Measurements from ENCODE around the gene TXNL4A. TPM values are rescaled to one million over a fixed set of nuclear protein-coding genes. Genes with fewer than 3 reads are reported as not detected.

TXNL4A gene
- total RNA-seq, 1 experiment from 2014 or later: 178 TPM

DNA sequence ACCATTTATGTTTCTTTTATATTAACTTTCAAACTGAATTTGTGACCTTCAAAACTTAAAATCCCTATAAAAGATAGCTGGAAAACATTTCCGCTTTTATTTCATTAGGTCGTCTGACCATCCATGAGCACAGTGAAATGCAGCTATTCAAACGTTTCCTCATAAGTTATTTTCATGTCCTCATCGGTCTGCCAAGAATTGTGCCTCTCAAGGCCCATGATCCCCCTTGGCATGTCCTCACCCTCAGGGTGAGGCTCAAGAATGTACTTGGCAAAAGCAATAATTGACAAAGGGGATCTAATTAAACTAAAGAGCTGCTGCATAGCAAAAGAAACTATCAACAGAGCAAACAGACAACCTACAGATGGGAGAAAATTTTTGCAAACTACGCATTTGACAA, 49.3 kb downstream of the TXNL4A start:
- intact Hi-C loops (cut with micrococcal nuclease): no loop called here
- CTCF ChIA-PET: no interaction called here
- POLR2A ChIA-PET: no interaction called here
- RAD21 ChIA-PET (ENCODE audit: low non-redundant PET in 1 of 2, low total read pairs in 2 of 2, uncharacterized antibody in 2 of 2, unreplicated experiment in 2 of 2): no interaction called here
- Histone ChIP-seq H4K20me1 (ENCODE audit: insufficient read depth) (no peaks in the 10 kb centered on the region), H3K4me3 (replicated peaks in 1 of 2; ENCODE audit: low read depth in 1 of 2, low read length in 2 of 2) (no peak overlapping the region), H3K79me2 (ENCODE audit: insufficient read depth, low read length) (peaks cover 89% of the 10 kb centered on the region), H3K4me2 (ENCODE audit: low read length) (no peak overlapping the region), H3K27ac (ENCODE audit: low read depth, low read length) (no peak overlapping the region), H3K4me1 (ENCODE audit: control insufficient read depth in 1 of 2, insufficient read depth in 2 of 2, low read length in 2 of 2) (no peaks in the 10 kb centered on the region), H3K9me3 (ENCODE audit: control insufficient read depth in 1 of 2, insufficient read depth in 1 of 2, low read depth in 1 of 2, low read length in 2 of 2) (peaks cover under 1 to 18% of the 10 kb centered on the region in 2 experiments; a peak in 2 of 4 replicates), H2AFZ (ENCODE audit: low read depth, low read length, poor library complexity, severe bottlenecking) (no peak overlapping the region), H3K27me3 (ENCODE audit: insufficient read depth, low read length) (no peaks in the 10 kb centered on the region), H3K9me2 (ENCODE audit: insufficient read depth) (no peaks in the 10 kb centered on the region), H3K36me3 (ENCODE audit: control insufficient read depth in 1 of 2, insufficient read depth in 2 of 2, low read length in 2 of 2) (peaks cover 18 to 51% of the 10 kb centered on the region in 2 experiments; a peak in 3 of 4 replicates), H3K9ac (ENCODE audit: low read length) (no peak overlapping the region)
- no peak for TF ChIP-seq JUND (IDR thresholded peaks at IDR 0.05)
- no peak for TF ChIP-seq CBX3 (IDR thresholded peaks at IDR 0.05; ENCODE audit: low read depth)
- no peak for TF ChIP-seq ELF1 (IDR thresholded peaks at IDR 0.05; ENCODE audit: borderline replicate concordance, low read depth)
- no peak for TF ChIP-seq FOSL1 (IDR thresholded peaks at IDR 0.05; ENCODE audit: low read depth)
- TF ChIP-seq, protein P1, sequence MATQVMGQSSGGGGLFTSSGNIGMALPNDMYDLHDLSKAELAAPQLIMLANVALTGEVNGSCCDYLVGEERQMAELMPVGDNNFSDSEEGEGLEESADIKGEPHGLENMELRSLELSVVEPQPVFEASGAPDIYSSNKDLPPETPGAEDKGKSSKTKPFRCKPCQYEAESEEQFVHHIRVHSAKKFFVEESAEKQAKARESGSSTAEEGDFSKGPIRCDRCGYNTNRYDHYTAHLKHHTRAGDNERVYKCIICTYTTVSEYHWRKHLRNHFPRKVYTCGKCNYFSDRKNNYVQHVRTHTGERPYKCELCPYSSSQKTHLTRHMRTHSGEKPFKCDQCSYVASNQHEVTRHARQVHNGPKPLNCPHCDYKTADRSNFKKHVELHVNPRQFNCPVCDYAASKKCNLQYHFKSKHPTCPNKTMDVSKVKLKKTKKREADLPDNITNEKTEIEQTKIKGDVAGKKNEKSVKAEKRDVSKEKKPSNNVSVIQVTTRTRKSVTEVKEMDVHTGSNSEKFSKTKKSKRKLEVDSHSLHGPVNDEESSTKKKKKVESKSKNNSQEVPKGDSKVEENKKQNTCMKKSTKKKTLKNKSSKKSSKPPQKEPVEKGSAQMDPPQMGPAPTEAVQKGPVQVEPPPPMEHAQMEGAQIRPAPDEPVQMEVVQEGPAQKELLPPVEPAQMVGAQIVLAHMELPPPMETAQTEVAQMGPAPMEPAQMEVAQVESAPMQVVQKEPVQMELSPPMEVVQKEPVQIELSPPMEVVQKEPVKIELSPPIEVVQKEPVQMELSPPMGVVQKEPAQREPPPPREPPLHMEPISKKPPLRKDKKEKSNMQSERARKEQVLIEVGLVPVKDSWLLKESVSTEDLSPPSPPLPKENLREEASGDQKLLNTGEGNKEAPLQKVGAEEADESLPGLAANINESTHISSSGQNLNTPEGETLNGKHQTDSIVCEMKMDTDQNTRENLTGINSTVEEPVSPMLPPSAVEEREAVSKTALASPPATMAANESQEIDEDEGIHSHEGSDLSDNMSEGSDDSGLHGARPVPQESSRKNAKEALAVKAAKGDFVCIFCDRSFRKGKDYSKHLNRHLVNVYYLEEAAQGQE (IDR thresholded peaks at IDR 0.05; ENCODE audit: low read depth): no peak
- TF ChIP-seq CEBPB (IDR thresholded peaks at IDR 0.05; ENCODE audit: low read depth): no peak
- TF ChIP-seq CTCF (IDR thresholded peaks at IDR 0.05 in 2 of 3, conservative IDR thresholded peaks at IDR 0.05 in 1 of 3; ENCODE audit: borderline replicate concordance in 1 of 3, insufficient read depth in 1 of 3, low read depth in 2 of 3, low read length in 2 of 3): no peak
- TF ChIP-seq SIN3A (IDR thresholded peaks at IDR 0.05; ENCODE audit: low read depth): no peak
- TF ChIP-seq MAX (IDR thresholded peaks at IDR 0.05): no peak
- DNase-seq (ENCODE audit: low read depth, low spot score) (no peak), ATAC-seq (no peak)
- no TSS peak for BruUV-seq (replicated peaks)
